GM21529 (cell line): ENCODE results near the gene TNFSF18.
"Not testable (repeated sequence)": the region's sequence is repeated elsewhere in the genome, so short reads cannot be mapped to it uniquely, and the experiment has no call there.

Source experiments
- ATAC-seq: cut with Tn5 transposase; IDR thresholded peaks from one replicate; pipeline ENCODE4 v1.9.1; 2021; ENCODE audit not compliant: unreplicated experiment

Gene TNFSF18

GRCh38 chr1:173050865-173051264 is at the start of gene TNFSF18:
Gene TNFSF18, minus strand, starts transcription at chr1:173050941. Its CDS starts 45 bp downstream, at chr1:173050896.
- ATAC-seq = no peak

DNA sequence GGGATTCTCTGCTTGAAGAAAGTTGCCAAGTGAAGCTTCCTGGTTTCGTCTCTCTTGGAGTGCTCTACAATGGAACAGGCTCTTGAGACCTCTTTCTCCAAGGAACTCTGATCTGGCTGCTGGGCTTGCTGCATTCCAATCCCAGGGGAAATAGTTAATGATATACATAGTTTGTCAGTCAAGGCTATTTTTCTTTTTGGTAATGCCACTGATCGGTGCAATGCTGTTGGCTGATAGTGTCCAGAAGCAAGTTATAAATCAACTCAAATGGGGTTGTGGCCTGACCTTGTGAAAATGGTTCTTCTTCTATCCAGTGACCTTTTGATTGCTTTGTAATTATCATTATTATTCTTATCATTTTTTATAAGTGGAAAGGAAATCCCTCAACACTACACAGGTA is 48.4 kb upstream of the TNFSF18 start:
- no peak for ATAC-seq

GRCh38 chr1:173098117-173098516 is 47.4 kb upstream of the TNFSF18 start:
- ATAC-seq = no peak

GRCh38 chr1:173097001-173097400 is 46.3 kb upstream of the TNFSF18 start:
- ATAC-seq = no peak

- ATAC-seq = no peak
These were observed 44.9 kb upstream of the TNFSF18 start for GRCh38 chr1:173095632-173096031.

- no peak for ATAC-seq
These were observed 43.8 kb upstream of the TNFSF18 start for GRCh38 chr1:173094541-173094940.

DNA sequence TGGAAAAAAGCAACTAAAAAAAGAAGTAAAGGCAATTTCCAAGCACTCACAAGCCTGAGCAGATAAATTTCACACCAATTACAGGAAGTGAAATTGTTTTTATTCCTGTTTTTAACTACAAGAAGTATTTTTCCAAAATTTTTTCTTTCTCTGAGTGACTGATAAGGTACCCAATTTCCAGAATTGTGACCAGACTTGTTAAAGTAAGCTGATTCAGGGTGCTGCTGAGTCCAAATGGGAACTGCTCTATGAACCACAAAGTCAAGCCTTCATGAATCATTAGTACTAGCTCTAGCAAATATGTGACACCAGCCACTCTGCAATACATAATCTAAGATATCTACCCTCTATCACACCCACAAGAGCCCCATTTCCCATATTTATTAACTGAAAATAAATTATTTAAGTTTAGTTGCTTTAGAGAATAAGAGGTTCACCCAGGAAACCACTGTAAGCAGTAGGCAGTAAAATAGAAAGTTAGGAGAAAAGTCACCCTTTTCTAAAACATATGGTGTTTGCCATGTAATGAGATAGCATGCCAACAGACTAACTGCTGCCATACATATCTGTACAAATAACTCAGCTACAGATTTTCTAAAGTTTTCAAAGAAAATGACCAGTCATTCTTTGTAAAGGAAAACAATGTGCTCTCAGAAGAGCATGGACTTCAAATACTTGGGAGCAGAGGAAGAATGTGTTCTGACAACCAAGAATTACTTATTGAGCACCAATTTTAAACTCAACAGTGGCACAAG is 43.1 kb upstream of the TNFSF18 start:
- no peak for ATAC-seq

DNA sequence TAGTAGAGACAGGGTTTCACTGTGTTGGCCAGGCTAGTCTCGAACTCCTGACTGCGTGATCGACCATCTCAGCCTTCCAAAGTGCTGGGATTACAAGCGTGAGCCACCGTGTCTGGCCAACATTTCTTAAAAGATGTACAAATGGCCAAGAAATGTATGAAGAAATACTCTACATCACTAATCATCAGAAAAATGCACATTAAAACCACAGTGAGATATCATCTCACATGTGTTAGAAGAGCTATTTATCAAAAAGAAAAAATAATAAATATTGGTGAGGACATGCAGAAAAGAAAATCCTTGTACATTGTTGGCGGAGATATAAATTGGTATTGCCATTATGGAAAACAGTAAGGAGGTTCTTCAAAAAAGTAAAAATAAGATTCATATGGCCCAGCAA is 33.6 kb upstream of the TNFSF18 start:
- no peak for ATAC-seq

DNA sequence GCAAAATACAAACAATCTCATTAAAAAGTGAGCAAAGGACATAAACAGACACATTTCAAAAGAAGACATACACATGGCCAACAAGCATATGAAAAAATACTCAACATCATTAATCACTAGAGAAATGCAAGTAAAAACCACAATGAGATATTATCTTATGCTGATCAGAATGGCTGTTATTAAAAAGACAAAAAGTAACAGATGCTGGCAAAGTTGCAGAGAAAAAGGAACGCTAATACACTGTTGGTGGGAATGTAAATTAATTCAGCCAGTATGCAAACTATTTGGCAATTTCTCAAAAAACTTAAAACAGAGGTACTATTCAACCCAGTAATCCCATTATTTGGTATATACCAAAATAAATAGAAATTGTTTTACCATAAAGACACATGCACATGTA is 32.2 kb upstream of the TNFSF18 start:
- no peak for ATAC-seq

- ATAC-seq = not testable (repeated sequence)
These were observed 23.5 kb upstream of the TNFSF18 start for GRCh38 chr1:173074217-173074616.

- ATAC-seq = no peak
These were observed 13.3 kb upstream of the TNFSF18 start for GRCh38 chr1:173064011-173064410.

DNA sequence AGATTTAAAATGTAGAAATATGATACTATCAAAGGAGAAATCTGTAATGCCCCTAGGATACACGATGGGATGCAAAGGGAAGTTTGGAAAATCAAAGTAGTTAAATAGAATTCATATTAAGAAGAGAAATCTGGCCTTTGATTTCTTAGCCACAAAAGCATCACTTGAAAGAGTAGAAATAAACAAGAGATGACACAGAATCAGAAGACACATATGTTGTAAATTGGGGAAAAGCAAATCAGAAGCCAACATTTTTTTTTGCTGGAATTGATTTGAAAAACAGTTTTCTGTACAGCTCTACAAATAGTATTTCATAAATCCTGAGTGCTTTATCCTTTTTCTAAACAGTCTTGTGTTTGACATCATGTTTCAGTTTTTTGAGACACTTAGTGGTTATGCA is 12.4 kb upstream of the TNFSF18 start:
- ATAC-seq = no peak

DNA sequence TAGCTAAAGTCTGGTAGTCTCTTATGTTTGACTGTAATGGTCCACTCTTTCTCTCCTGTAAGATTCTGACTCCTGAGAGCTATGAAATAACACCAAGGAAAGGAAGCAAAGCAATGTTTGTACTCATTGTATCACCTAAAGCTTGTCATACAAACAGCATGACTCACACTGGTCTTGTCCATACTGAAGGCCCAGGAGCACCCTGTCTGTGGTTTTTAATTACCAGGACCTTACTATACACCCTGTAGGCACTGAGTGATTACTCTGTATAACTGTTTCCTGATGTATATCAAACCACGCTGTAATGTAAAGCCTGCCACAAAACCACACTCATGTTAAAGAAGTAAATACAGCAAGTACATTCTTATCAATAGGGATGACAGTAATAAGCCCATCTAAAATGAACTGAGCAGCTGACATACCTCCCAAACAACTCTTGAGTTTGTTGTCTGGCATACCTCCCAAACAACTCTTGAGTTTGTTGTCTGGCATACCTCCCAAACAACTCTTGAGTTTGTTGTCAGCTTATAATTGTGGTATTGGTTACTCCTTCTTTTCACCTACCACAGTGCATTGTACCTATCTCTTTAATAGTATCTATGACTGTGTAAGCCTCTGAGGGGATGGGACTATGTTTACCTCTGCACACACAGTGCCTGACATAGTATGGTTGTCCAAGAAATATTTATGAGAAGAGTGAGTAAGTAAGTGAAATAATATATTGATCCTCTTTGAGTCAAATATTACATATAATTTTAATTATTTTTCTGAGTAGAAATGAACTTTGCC is 11.6 kb upstream of the TNFSF18 start:
- no peak for ATAC-seq

GRCh38 chr1:173058556-173058955 is 7.8 kb upstream of the TNFSF18 start:
- ATAC-seq = no peak

GRCh38 chr1:173057984-173058383 is 7.2 kb upstream of the TNFSF18 start:
- ATAC-seq = no peak

DNA sequence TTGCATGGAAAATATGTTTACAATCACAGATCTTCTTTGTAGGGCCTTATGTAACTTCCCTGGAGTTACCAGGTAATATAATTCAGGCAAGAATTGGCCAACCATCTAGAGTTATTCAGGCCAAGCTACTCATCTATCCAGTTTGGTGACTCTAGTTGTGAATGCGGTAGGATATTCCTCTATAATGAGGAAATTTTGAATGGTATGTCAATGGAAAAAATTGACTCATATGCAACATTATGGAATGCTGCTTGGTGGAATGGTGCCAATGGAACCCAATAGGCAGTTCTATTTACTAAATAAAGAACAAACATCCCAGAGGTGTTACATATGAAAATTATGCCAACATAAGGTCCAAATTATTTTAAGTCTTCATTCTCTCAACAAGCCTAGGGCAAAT is 5.6 kb upstream of the TNFSF18 start:
- ATAC-seq = no peak

GRCh38 chr1:173052681-173053196 is 2.0 kb upstream of the TNFSF18 start:
- ATAC-seq = no peak

DNA sequence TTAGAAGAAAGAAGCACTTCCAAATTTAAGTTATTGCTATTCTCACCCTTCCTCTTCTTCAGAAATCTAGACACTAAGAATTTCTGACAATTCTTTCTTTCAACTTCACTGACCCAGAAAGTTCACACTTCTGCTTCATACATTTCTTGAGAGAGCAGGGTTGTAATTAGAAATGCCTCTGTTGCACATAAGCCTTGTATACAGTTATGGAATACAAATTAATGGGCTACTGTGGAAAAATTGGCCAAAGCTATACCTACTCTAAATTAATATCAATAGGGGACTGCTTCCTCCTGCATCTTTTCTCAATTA is 1.5 kb downstream of the TNFSF18 start:
- ATAC-seq = no peak

DNA sequence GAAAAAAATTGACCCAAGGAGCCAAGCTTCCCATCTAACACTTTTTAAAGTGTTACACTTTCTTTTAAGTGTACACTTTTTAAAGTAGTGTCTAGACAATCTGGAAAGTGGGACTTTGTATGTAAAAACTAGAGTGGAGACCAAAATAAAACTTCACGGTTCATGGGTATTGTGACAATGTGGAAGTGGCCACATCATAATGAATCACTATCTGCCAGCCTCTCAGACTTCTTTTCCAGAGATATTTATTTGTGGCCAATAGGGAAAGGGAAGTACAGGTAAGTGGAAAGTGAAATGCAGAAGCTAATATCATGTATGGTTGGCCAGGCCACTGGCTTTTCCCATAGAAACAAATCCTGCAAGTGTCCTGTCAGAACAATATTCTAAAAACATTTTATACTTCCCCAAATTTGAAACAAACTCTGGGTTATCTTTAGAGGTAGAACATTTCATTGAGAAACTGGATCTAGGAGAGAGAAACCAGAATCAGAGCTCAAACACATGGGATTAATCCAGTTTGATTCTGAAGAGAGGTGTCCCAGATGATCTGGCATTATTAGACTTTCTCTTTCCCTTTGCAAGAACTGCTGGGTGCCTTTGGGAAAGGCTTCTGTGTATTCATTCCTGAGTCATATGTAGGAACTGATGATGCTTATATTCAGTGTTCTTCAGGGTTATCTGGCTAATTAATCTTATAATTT is 2.0 kb downstream of the TNFSF18 start:
- ATAC-seq = no peak

DNA sequence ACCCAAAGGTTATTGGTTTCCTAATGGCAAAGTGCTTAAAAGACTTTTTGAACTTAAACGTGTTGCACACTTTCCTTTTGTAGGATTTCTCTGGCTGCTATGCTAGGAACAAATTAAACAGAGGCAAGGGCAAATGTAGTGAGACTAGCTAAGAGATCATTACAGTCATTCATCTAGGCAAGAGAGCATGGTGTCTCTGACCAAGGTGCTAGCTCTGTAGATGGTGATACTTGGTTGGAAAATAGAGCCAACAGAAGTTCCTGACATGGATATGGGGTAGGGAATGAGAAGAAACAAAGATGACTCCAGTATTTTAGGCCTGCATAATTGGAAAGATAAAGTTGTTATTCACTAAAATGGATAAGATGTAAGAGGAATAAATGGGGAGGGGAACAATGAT is 6.1 kb downstream of the TNFSF18 start:
- no peak for ATAC-seq

DNA sequence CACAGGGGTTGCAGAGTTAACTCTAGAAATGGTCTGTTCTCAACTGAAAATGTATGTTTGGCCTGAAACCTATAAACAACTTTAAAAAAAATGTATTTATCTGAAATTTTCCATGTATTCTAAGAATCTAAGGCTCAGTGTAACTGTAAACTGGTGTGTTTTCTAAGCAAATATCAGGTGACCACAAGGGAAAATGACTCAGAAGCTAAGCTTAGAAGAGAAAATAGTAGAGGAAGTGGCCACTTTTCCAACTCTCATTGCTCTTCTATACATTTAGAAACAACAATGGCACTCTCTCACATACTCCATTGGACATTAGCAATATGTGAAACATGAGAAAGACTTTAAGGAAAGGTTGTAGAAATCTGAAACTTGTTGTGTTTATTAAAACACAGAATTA is 7.5 kb downstream of the TNFSF18 start:
- no peak for ATAC-seq

DNA sequence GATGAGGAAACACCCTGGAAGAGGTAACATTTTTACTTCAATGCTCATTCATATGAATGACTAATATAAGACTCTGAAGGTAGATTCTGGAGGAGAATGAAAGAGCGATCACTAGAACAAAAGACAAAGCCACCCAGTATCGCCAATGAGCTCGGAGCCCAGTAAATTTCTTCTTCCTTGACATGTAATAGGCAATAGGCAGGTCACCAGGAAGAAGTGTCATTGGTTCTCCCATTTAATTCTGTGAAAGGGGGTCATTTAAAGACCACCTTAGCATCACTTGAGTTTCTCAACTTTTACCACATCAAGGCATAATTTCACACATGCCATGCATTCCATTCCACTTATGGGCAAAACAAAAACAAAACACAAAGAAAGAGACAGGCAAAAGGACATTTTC is 7.9 kb downstream of the TNFSF18 start:
- ATAC-seq = no peak
